T-helper 9 cell (primary cell): Measurements from ENCODE around the gene SPOCK1.
"Not testable (repeated sequence)": the region's sequence is repeated elsewhere in the genome, so short reads cannot be mapped to it uniquely, and the experiment has no call there.

ENCODE experiments used
- DNase-seq: peaks from one replicate; pipeline ENCODE4 v3.0.0-alpha.2; 2020

Gene SPOCK1

GRCh38 chr5:137393196-137393993 is 105.7 kb downstream of the SPOCK1 start:
- DNase-seq: no peak

GRCh38 chr5:137392261-137392660 is 106.9 kb downstream of the SPOCK1 start:
- no peak for DNase-seq

DNA sequence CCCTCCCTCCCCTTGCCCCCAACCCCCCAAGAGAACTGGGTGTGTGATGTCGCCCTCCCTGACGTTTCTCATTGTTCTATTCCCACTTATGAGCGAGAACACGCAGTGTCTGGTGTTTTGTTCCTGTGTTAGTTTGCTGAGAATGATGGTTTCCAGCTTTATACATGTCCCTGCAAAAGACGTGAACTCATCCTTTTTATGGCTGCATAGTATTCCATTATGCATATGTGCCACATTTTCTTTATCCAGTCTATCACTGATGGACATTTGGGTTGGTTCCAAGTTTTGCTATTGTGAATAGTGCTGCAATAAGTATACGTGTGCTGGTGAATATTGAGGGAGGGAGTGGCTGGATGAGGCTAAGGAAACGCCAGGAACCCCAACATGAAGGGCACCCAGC is 108.1 kb downstream of the SPOCK1 start:
- DNase-seq: not testable (repeated sequence)

DNA sequence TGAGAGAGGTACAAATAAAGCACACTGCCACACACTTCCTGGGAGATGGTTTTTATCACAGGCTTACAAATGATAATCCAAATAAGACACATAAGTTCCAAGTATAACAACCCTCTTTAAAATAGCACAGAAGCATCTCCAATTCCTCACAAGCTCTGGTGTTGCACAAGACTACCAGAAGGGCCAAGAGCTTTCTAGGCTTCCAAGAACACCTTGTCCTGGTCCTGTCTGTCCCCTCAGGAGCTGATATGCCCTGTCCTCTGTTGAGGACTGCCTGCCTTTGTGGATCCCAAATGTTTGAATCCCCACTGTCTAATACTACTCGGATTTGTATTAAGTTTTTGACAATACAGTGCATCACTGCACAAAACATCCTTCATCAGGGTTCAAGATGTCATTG is 110.1 kb downstream of the SPOCK1 start:
- no peak for DNase-seq

DNA sequence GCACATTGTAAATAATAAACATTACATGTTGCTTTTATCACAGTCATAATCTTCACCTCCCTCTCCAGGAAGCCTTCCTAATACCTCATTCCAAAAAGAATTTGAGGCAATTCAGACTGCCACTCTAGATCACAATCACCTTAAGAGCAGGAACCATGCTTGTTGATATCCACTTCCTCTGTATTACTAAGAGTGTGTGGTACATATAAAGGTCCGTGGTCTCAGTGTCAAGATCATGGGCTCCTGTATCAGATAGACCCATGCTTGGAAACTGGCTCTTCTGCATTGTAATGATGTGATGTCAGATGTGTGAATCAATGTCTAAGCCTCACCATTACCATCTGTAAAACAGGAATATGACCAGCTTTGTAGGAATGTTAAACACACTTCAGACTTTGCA is 114.1 kb downstream of the SPOCK1 start:
- no peak for DNase-seq

DNA sequence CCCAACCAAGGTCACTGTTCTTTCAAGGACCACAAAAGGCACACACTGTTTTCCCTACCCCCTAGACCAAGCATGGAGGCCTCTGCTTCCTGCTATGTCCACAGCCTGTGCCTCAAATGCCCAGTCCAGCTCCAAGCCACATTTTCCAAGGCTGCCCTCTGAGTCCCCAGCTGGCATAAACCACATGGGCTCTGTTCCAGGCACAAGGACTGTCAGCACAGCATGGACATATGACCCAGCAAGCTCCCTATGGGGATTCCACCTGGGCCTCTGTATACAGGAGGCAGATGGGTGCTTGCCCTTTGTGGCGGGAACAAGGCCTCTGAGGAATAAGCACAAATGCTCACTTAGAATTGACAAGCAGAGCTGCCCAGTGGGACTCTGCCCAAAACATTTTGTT is 115.2 kb downstream of the SPOCK1 start:
- no peak for DNase-seq

DNA sequence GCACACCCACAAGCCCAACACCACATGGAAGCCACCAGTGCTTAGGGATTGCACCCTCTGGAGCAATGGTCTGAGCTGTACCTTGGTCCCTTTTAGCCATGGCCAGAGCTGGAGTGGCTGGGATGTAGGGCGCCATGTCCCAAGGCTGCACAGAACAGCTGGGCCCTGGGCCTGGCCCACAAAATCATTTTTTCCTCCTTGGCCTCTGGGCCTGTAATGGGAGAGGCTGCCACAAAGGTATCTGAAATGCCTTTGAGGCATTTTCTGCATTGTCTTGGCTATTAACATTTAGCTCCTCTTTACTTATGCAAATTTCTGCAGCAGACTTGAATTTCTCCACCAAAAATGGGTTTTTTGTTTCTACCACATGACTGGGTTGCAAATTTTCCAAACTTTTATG is 117.6 kb downstream of the SPOCK1 start:
- no peak for DNase-seq

- DNase-seq: no peak
These were observed 119.4 kb downstream of the SPOCK1 start for GRCh38 chr5:137379555-137380286.

GRCh38 chr5:137375741-137376526 is 123.2 kb downstream of the SPOCK1 start:
- DNase-seq: no peak

GRCh38 chr5:137374110-137374714 is 124.9 kb downstream of the SPOCK1 start:
- no peak for DNase-seq

- no peak for DNase-seq
These were observed 126.4 kb downstream of the SPOCK1 start for GRCh38 chr5:137372773-137373160.

- no peak for DNase-seq
These were observed 126.9 kb downstream of the SPOCK1 start for GRCh38 chr5:137372016-137372772.

- no peak for DNase-seq
These were observed 128.7 kb downstream of the SPOCK1 start for GRCh38 chr5:137370096-137371071.

GRCh38 chr5:137368651-137369050 is 130.5 kb downstream of the SPOCK1 start:
- DNase-seq: no peak

- DNase-seq: no peak
These were observed 131.2 kb downstream of the SPOCK1 start for GRCh38 chr5:137367951-137368350.

DNA sequence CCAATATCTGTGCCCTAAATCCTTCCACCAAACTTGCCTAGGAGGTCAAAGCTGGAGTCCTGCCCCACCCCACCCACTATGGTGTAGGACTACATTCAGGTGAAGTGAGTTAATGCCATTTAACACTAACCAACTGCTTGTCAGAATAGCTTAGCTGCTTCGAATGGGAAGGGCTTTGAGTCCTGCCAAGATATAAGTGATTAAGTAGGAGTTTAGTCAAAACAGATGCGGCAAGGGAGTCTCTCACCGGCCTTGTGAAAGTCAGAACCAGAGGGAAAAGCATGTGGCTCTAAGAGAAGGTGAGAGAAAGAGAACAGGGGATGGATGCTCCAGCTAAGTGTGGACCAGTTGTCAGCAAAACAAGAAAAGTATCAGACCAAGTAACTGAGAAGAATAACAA is 132.6 kb downstream of the SPOCK1 start:
- DNase-seq: no peak

GRCh38 chr5:137365126-137365865 is 133.8 kb downstream of the SPOCK1 start:
- no peak for DNase-seq

DNA sequence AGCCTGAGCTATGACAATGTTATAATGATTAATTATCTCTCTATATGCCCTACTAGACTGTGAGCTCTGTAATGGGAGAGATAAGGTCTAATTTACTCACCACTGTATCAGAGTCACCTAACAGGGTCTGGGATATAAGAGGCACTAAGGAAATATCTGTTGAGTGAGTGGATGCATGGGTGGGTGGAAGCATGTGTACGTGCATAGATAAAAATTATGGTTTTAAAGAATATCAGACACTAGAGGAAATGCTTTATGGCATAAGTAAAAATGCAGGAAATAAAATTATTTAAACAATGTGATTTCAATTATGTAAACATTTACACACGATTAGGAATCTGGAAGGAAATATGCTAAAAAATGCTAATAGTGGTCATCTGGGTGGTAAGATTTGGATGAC is 137.8 kb downstream of the SPOCK1 start:
- no peak for DNase-seq

- DNase-seq: no peak
These were observed 138.5 kb downstream of the SPOCK1 start for GRCh38 chr5:137360607-137361006.

DNA sequence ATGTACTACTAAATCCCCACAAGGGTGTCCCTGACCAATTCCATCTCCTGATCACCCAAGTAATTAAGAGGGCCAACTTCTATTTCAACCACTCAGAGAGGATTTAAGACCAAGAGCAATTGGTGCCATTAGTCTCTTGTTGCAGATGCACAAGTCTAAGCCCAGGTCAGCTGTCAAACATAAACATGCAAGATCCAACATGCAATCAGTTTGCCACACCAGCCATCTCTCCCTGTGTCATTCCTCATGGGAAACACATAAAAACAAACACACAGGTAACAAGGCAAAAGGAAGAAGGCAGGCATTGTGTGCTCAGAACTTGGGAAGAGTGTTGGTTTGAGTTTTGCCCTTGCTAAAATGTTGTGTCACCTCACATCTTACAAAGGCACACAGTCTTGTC is 139.2 kb downstream of the SPOCK1 start:
- DNase-seq: no peak
